HG02970 (cell line): Measurements from ENCODE around the gene USH1C.

Experiments used
- ATAC-seq: cut with Tn5 transposase; IDR thresholded peaks from one replicate; pipeline ENCODE4 v1.9.1; 2021; ENCODE audit warnings: mild to moderate bottlenecking, moderate library complexity, moderate number of reproducible peaks; ENCODE audit not compliant: unreplicated experiment, low FRiP score

USH1C gene

GRCh38 chr11:17550450-17551346 lies 6.5 kb upstream of the USH1C start:
- no peak for ATAC-seq

DNA sequence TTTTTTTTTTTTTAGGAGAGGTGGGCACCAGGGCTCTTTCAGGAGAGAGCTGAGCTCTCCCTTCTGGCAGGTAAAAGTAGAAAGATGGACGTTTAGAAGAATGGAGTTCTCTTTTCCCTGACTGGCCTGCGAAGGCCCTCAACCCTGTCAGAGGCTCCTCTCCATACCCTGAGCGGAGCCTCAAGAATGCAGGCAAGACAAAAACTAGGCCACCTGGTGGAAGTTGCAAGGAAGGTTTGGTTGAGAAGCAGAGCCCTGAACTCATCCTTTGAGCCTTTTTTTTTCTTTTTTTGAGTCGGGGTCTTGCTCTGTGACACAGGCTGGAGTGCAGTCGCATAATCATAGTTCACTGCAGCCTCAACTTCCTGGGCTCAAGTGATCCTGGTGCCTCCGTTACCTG lies 4.2 kb upstream of the USH1C start:
- ATAC-seq: no peak

- no peak for ATAC-seq
Measured at GRCh38 chr11:17547932-17548331, 3.7 kb upstream of the USH1C start.

GRCh38 chr11:17547051-17547577 lies 2.9 kb upstream of the USH1C start, which contains the start of gene OTOG:
Gene OTOG (plus strand): TSS chr11:17547259. CDS start chr11:17547373, 114 bp downstream.
- ATAC-seq: no peak

DNA sequence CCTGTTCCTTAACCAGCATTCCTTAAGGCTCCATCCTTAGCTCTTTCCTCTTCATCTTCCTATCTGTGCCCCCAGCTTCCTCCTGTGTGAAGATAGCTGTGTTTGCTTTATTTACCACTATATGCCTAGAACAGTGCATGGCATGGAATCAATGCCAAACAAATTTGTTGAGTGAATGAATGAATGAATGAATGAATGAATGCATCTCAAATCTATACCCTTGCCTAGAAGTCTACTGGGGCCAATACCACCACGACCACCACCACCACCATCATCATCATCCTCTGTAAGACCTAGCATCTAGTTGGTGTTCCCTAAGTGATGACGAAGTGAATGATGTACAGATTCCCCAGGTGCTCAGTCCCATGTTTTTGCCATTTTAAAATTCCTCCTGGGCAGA lies 2.0 kb upstream of the USH1C start:
- no peak for ATAC-seq

DNA sequence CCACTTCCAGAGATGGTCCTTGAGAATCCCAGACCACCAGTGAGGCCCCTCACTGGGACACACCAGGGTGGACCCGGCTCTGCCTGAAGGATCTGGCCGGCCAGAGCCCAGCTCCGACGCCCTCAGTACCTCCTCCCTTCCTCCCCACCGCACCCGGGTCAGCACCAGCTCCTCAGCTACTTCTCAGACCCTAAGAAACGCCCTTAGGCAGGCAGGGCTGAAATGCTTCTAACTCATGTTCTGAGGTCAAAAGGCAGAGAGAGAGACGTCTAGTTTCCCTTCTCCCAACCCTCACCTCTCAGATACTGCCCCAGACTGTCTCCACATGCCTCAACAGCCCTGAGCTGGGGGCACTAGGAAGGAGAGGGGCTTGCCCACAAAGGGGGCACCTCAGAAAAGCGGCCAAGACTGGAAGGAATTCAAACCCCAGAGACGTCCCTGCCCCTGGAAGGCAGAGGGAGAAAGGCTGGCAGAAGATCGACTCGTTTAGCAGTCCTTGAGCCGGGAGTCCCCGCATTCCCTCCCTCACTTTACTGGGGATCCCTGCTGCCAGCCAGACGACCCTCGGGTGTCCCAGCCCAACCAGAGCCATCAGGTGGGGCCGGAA lies 539 bp downstream of the USH1C start:
- no peak for ATAC-seq

DNA sequence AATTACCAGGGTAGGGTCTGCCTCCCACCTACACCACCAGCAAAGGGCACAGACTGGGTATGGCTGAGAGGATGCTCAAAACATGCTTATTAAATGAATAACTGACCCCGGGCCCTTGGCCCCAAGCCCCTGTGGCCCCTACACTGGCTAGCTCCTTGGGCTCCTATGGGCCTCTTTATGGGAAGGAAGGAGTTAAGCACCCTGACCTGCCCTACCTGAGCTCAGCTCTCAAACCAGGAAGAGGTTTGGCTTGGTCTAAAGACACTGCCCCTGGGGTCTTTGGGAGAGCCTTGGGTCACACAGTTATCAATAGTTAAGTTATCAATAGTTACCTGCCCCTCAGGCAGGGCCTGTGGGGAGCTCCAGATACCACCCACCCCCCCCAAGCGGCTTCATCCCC lies 1.2 kb downstream of the USH1C start:
- ATAC-seq: no peak

GRCh38 chr11:17542249-17542648 lies 2.0 kb downstream of the USH1C start:
- no peak for ATAC-seq

DNA sequence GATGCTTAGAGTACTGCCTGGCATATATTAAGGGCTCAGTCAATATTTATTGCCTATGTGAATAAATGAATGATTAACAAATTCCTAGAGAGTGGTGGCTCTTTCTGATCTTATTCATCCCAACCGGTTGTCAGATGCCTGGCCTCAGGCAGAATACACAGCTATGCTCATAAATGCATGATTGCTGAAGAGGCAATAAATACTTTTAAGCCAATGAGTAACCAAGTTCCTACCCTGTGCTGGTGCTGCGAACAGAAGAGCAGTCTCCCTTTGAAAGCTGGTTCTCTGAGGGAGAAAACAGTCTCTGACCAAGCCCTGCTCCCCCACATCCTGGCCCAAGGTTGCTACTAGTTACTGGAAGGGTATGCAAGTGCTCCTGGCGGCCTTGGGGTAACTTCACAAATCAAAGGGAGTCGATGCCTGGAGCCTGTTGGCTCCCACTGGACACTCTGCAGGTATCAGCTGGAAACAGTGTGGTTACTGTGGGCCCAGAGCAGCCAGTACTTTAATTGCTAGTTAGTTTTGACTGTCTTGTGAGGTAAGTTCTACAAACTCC lies 2.8 kb downstream of the USH1C start:
- no peak for ATAC-seq

DNA sequence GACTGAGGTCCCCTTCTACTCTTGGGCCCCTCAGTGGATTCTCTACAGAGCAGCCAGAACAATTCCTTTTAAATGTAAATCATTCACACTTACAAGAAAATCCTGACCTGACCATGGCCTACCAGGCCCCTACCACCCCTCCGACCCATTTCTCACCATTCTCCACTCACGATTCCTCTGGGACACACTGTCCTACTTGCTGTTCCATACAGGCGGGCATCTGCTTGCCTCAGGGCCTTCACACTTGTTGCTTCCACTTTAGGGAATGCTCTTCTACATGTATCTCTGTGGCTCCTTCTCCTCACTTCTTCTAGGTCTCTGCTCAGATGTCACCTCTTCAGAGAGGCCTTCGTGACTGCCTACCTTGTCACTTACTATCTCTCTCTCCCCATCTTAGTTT lies 3.4 kb downstream of the USH1C start:
- no peak for ATAC-seq

DNA sequence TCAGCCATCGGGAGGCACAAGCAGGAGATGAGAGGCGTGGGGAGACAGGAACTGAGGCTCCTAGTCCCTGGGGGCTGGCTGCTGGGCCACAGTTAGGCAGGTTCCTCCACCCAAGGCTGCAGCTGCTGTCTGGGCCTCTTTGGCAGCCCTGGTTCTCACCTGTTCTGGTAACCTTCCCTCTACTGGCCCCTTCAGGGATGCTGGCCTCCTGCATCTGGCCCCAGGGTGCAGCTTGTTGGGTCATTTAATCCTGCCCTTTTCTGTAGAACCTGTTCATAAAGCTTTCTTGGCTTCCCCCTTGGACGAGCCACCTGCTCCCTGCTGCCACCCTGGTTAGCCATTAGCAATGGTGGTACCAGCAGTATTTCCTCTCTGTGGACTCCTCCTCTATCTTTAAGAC lies 5.5 kb downstream of the USH1C start:
- ATAC-seq: no peak

DNA sequence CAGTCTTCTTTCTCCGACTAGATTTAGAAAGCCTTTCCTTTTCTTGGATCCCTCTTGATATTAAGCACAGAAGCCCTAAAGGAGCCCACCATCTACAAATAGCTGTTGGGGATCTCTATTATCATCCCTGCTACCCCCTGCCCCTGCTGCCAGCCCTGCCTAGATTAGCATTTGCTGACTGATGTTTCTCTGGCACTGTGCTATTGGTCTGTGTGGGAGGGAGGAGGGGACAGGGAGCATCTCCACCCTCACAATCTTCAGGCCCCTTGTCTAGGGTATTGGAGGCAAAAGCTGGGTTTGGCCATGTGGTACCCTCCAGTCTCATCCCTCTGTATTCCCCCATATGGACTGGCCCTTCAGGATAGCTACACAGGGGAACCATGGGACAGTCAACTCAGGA lies 6.2 kb downstream of the USH1C start:
- ATAC-seq: no peak

GRCh38 chr11:17537261-17537660 lies 7.0 kb downstream of the USH1C start:
- no peak for ATAC-seq

- no peak for ATAC-seq
Measured at GRCh38 chr11:17535488-17535887, 8.7 kb downstream of the USH1C start.

- no peak for ATAC-seq
Measured at GRCh38 chr11:17533778-17534415, 10.3 kb downstream of the USH1C start.

GRCh38 chr11:17533341-17533740 lies 10.9 kb downstream of the USH1C start:
- no peak for ATAC-seq

DNA sequence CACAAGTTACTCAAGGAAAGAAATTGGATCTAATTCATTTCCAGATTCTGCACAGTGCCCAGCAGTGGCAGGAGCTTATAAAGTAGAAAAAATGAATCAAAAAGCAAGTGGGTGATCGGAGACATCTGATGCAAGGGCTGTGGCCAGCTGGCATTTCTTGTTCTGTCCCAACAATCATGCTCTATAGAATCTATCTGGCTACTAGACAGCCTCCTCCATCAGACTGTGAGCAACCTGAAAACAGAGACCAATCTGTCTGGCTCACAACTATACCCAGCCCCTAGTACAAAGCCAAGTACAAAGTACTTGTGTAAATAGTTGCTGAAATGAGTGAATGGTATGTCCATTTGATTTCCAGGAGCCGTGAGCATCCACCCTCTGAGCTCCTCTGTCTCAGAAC lies 11.4 kb downstream of the USH1C start:
- ATAC-seq: no peak

- ATAC-seq: no peak
Measured at GRCh38 chr11:17531636-17532113, 12.5 kb downstream of the USH1C start.

DNA sequence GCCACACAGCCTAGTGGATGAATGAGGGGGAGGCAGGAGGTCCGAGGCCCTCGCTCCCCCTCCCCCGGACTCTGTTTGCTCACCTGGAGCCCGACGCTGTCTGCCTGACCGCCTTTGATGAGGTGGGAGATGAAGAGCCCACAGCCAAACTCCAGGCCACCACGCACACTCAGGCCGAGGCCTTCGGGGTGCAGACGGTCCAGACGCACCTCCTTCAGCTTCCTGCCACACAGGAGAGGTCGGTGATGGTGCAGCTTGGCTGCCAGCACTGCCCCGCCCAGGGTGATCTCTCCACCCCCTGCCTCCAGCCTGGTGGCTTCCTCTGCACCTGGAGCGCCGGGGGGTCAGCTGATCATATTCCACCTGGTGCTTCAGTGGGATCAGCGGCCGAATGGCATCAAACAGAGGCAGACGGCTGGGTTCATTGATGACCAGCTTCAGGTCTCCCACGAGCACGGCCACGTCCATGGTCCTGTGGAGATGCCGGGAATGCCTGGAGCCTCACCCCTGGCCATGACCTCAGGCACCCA lies 13.1 kb downstream of the USH1C start:
- ATAC-seq: no peak

DNA sequence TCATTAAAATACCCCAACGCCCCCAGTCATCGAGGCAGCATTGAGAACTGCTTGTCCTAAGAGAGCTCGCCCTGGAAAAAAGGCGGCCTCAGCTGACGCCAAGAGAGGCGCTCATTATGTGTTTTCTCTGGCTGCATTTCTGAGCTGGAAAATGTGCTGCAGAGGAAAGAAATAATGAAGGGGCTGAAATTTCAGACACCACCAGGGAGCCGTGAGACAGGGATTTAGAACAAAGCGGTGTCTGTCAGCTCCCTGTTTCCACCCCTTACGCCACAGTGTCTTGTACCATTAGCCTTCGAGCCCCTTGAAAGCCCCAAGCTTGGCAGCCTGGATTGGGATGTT lies 14.4 kb downstream of the USH1C start:
- ATAC-seq: no peak
